ENCODE data around the gene AREL1. TPM values are rescaled to one million over a fixed set of nuclear protein-coding genes. Genes with fewer than 3 reads are reported as not detected.

AREL1 gene
- total and polyA plus RNA-seq, 2 experiments from 2014 or later = 14.9 to 19.2 TPM

GRCh38 chr14:74705613-74706500 lies 7.0 kb downstream of the AREL1 start:
- no peak for TF ChIP-seq CTCF (IDR thresholded peaks at IDR 0.05; ENCODE audit: low read depth, low read length)
- Histone ChIP-seq H3K9me3 (ENCODE audit: low read depth) (no peaks in the 10 kb centered on the region), H3K36me3 (no peaks in the 10 kb centered on the region), H3K4me3 (no peak overlapping the region), H3K27me3 (no peaks in the 10 kb centered on the region), H3K4me1 (ENCODE audit: low read depth) (no peaks in the 10 kb centered on the region), H3K27ac (no peak overlapping the region)
- no peak for DNase-seq (ENCODE audit: low read depth in 1 of 2, low spot score in 1 of 2)

GRCh38 chr14:74704656-74705055 lies 8.2 kb downstream of the AREL1 start:
- DNase-seq (ENCODE audit: low read depth in 1 of 2, low spot score in 1 of 2) = no peak
- no peak overlapping the region for H3K27ac ChIP-seq
- no peaks in the 10 kb centered on the region for H3K27me3 ChIP-seq
- no peak overlapping the region for H3K4me3 ChIP-seq
- H3K4me1 ChIP-seq (ENCODE audit: low read depth) = no peaks in the 10 kb centered on the region
- H3K36me3 ChIP-seq = no peaks in the 10 kb centered on the region
- H3K9me3 ChIP-seq (ENCODE audit: low read depth) = no peaks in the 10 kb centered on the region
- TF ChIP-seq CTCF (IDR thresholded peaks at IDR 0.05; ENCODE audit: low read depth, low read length) = no peak

GRCh38 chr14:74703043-74703442 lies 9.8 kb downstream of the AREL1 start:
- H3K27me3 ChIP-seq = no peaks in the 10 kb centered on the region
- H3K36me3 ChIP-seq = no peaks in the 10 kb centered on the region
- DNase-seq (ENCODE audit: low read depth in 1 of 2, low spot score in 1 of 2) = no peak
- H3K27ac ChIP-seq = no peak overlapping the region
- H3K9me3 ChIP-seq (ENCODE audit: low read depth) = no peaks in the 10 kb centered on the region
- TF ChIP-seq CTCF (IDR thresholded peaks at IDR 0.05; ENCODE audit: low read depth, low read length) = no peak
- no peaks in the 10 kb centered on the region for H3K4me1 ChIP-seq (ENCODE audit: low read depth)
- H3K4me3 ChIP-seq = no peak overlapping the region

- no peak for DNase-seq (ENCODE audit: low read depth in 1 of 2, low spot score in 1 of 2)
These were observed 10.6 kb downstream of the AREL1 start for GRCh38 chr14:74702293-74702692.

GRCh38 chr14:74698465-74698864 lies 14.4 kb downstream of the AREL1 start:
- no peaks in the 10 kb centered on the region for H3K36me3 ChIP-seq
- H3K27ac ChIP-seq = no peak overlapping the region
- no peak for TF ChIP-seq CTCF (IDR thresholded peaks at IDR 0.05; ENCODE audit: low read depth, low read length)
- H3K4me1 ChIP-seq (ENCODE audit: low read depth) = no peaks in the 10 kb centered on the region
- no peak overlapping the region for H3K4me3 ChIP-seq
- no peaks in the 10 kb centered on the region for H3K27me3 ChIP-seq
- H3K9me3 ChIP-seq (ENCODE audit: low read depth) = no peaks in the 10 kb centered on the region
- DNase-seq (ENCODE audit: low read depth in 1 of 2, low spot score in 1 of 2) = no peak

More at GRCh38 chr14:74702293-74702692, 10.6 kb downstream of the AREL1 start:
- H3K27ac ChIP-seq = no peak overlapping the region
- H3K4me1 ChIP-seq (ENCODE audit: low read depth) = no peaks in the 10 kb centered on the region
- no peak overlapping the region for H3K4me3 ChIP-seq
- no peaks in the 10 kb centered on the region for H3K36me3 ChIP-seq
- TF ChIP-seq CTCF (IDR thresholded peaks at IDR 0.05; ENCODE audit: low read depth, low read length) = no peak
- no peaks in the 10 kb centered on the region for H3K9me3 ChIP-seq (ENCODE audit: low read depth)
- no peaks in the 10 kb centered on the region for H3K27me3 ChIP-seq

All from cardiac muscle cell (in vitro differentiated cells and primary cell).